Left ventricle myocardium inferior (tissue), 1 donor: ENCODE data around the gene KIAA1958. TPM values are rescaled to one million over a fixed set of nuclear protein-coding genes. Genes with fewer than 3 reads are reported as not detected.
A peak's percentile ranks its signal among the peaks of the same experiment; 100 is the strongest.

Source experiments
- DNase-seq: peaks from one replicate; pipeline ENCODE4 v3.0.0-alpha.2; 2020
- H3K27ac ChIP-seq: fragments of 200-600 bp; replicated peaks from 2 replicates; pipeline ENCODE4 v1.8.0; 2021
- H3K27me3 ChIP-seq: fragments of 200-600 bp; 2 replicates; pipeline ENCODE4 v1.8.0; 2021; ENCODE audit warnings: low read depth
- H3K36me3 ChIP-seq: fragments of 200-600 bp; 2 replicates; pipeline ENCODE4 v1.8.0; 2021
- H3K4me1 ChIP-seq: fragments of 200-600 bp; 2 replicates; pipeline ENCODE4 v1.8.0; 2021
- H3K4me3 ChIP-seq: fragments of 200-600 bp; 2 replicates; pipeline ENCODE4 v1.8.0; 2021; ENCODE audit warnings: mild to moderate bottlenecking, moderate library complexity
- H3K9me3 ChIP-seq: fragments of 200-600 bp; replicated peaks from 2 replicates; pipeline ENCODE4 v1.8.0; 2021
- CTCF ChIP-seq: fragments of 200-600 bp; IDR thresholded peaks from 2 replicates; pipeline ENCODE4 v1.8.0; 2021; ENCODE audit warnings: antibody characterized with exemption, mild to moderate bottlenecking, borderline replicate concordance
- intact Hi-C: fragments of 100-400 bp; cut with micrococcal nuclease; formaldehyde crosslinking; loops from one replicate; pipeline ENCODE4 v1.11.0; 2022
- total RNA-seq: library from RNA; stranded (reverse); fragmentation: NEBNext Ultra II Directional; extraction: Animal tissue kit (Norgen Biotek cat#: 25700); gene quantifications from one replicate; pipeline ENCODE4 v1.2.1, GENCODE V29; 2021
- donor health status: DM: no; HTN: yes; CAD: no; lungs with severe emphysema.

Gene KIAA1958
- total RNA-seq, 1 donor from 2014 or later = 5.6 TPM

GRCh38 chr9:112484607-112485006 lies 2.0 kb upstream of the KIAA1958 start:
- Histone ChIP-seq H3K27ac (no peak overlapping the region), H3K9me3 (no peaks in the 10 kb centered on the region), H3K36me3 (no peaks in the 10 kb centered on the region), H3K4me3 (no peak overlapping the region), H3K4me1 (peaks cover 32% of the 10 kb centered on the region), H3K27me3 (peaks cover 7% of the 10 kb centered on the region)
- TF ChIP-seq CTCF = no peak
- intact Hi-C loops = no loop called here
- no peak for DNase-seq

GRCh38 chr9:112485574-112485973 lies 1.1 kb upstream of the KIAA1958 start:
- Histone ChIP-seq H3K4me1 (peaks cover 37% of the 10 kb centered on the region), H3K27ac (no peak overlapping the region), H3K27me3 (peaks cover 12% of the 10 kb centered on the region), H3K4me3 (peak overlapping the region; percentile 90), H3K9me3 (no peaks in the 10 kb centered on the region), H3K36me3 (no peaks in the 10 kb centered on the region)
- intact Hi-C loops = no loop called here
- DNase-seq = no peak
- TF ChIP-seq CTCF = no peak

- Histone ChIP-seq H3K4me3 (peak overlapping the region; percentile 90), H3K4me1 (peaks cover 37% of the 10 kb centered on the region), H3K27me3 (peaks cover 12% of the 10 kb centered on the region), H3K9me3 (no peaks in the 10 kb centered on the region), H3K36me3 (no peaks in the 10 kb centered on the region), H3K27ac (peak overlapping the region; percentile 81)
- intact Hi-C loops = no loop called here
- peak; percentile 60 for DNase-seq
- TF ChIP-seq CTCF = no peak
Measured at GRCh38 chr9:112487008-112487798, 576 bp downstream of the KIAA1958 start.

GRCh38 chr9:112487799-112488340 lies 1.2 kb downstream of the KIAA1958 start:
- TF ChIP-seq CTCF = no peak
- peak overlapping the region; percentile 81 for H3K27ac ChIP-seq
- peaks cover 1% of the 10 kb centered on the region for H3K9me3 ChIP-seq
- DNase-seq = no peak
- no peaks in the 10 kb centered on the region for H3K36me3 ChIP-seq
- intact Hi-C loops = no loop called here
- peaks cover 12% of the 10 kb centered on the region for H3K27me3 ChIP-seq
- H3K4me3 ChIP-seq = peak overlapping the region; percentile 90
- H3K4me1 ChIP-seq = peaks cover 37% of the 10 kb centered on the region

- no peak overlapping the region for H3K27ac ChIP-seq
- no peak for TF ChIP-seq CTCF
- peaks cover 37% of the 10 kb centered on the region for H3K4me1 ChIP-seq
- H3K36me3 ChIP-seq = peaks cover 12% of the 10 kb centered on the region
- H3K9me3 ChIP-seq = peaks cover 14% of the 10 kb centered on the region
- intact Hi-C loops = no loop called here
- H3K4me3 ChIP-seq = peak overlapping the region; percentile 3
- peaks cover 12% of the 10 kb centered on the region for H3K27me3 ChIP-seq
- DNase-seq = no peak
Measured at GRCh38 chr9:112489039-112489546, 2.5 kb downstream of the KIAA1958 start.
